Measurements from ENCODE around the gene TTC4. TPM values are rescaled to one million over a fixed set of nuclear protein-coding genes. Genes with fewer than 3 reads are reported as not detected.

Gene TTC4
- total RNA-seq, 1 donor from 2014 or later = 25.8 TPM

DNA sequence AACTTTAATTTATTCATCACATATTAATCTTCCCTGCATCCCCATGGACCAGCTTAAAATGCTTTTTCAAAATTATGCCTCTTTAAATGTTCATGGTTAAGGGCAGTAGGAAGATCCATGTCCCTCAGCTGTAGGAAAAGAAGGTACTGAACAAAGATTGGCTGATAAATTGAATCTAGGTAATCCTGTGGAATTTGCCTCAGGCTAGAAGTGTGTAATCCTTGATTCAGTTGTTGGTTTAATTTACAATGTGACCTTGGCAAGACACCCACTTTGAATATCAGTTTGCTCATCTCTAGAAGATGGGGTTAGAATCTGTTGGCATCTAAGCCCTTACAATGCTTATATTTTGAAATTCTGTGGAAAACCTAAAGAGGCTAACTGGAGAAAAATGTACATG is 6.1 kb downstream of the TTC4 start:
- no peak overlapping the region for H3K4me3 Mint-ChIP-seq
- peaks cover 52% of the 10 kb centered on the region for H3K36me3 Mint-ChIP-seq
- no peak for TF ChIP-seq CTCF (conservative IDR thresholded peaks at IDR 0.05)
- H3K27me3 Mint-ChIP-seq = no peaks in the 10 kb centered on the region
- H3K4me1 Mint-ChIP-seq (ENCODE audit: unreplicated experiment) = peaks cover 2% of the 10 kb centered on the region
- no peak overlapping the region for H3K27ac Mint-ChIP-seq
- peaks cover 14% of the 10 kb centered on the region for H3K9me3 Mint-ChIP-seq
- no peak for DNase-seq (ENCODE audit: extremely low spot score, unreplicated experiment)

GRCh38 chr1:54723985-54724384 is 8.3 kb downstream of the TTC4 start:
- TF ChIP-seq CTCF (conservative IDR thresholded peaks at IDR 0.05) = no peak
- no peak overlapping the region for H3K4me3 Mint-ChIP-seq

DNA sequence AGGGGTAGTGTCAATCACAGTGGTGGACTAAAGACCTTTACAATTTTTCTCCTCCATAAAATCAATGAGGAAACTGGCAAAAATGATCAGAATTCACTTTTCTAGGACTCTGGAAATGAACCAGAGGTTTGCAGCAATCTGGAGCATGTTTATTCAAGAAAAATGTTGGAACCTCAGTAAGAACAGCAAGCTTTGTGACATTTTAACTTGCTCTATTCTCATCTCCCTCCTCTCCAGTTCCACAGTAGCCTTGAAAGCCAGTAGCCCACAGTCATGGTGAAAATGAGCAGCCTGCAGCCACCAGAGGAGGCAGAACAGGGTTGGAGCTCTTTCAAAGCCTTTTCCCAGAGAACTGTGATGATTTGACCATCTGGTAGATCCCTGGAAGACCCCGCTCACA is 9.1 kb downstream of the TTC4 start:
- Mint-ChIP-seq H3K4me1 (ENCODE audit: unreplicated experiment) (no peaks in the 10 kb centered on the region), H3K27ac (no peak overlapping the region)

More at GRCh38 chr1:54723985-54724384, 8.3 kb downstream of the TTC4 start:
- Mint-ChIP-seq H3K27ac (no peak overlapping the region), H3K27me3 (no peaks in the 10 kb centered on the region), H3K9me3 (peaks cover 14% of the 10 kb centered on the region), H3K36me3 (peaks cover 50% of the 10 kb centered on the region), H3K4me1 (ENCODE audit: unreplicated experiment) (no peaks in the 10 kb centered on the region)
- no peak for DNase-seq (ENCODE audit: extremely low spot score, unreplicated experiment)

DNA sequence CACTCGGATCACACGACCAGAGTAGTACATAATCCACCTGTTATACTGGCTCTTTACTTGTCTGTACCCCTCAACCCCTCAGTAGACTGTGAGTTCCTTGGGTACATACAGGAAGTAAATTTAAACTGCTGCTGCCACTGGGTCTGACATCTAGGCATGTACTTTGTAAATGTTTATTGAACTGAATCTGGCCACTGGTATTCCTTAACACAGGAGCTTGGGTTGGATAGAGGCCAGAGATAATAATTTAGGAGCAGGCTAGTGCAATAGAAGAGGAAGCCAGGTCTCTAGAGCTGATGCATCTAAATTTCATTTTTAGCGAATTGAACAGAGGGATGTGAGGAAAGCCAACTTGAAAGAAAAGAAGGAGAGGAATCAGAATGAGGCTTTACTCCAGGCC is 12.4 kb downstream of the TTC4 start:
- Mint-ChIP-seq H3K36me3 (peaks cover 47% of the 10 kb centered on the region), H3K4me3 (no peak overlapping the region), H3K9me3 (peaks cover 14% of the 10 kb centered on the region), H3K27me3 (no peaks in the 10 kb centered on the region), H3K27ac (no peak overlapping the region), H3K4me1 (ENCODE audit: unreplicated experiment) (no peaks in the 10 kb centered on the region)
- DNase-seq (ENCODE audit: extremely low spot score, unreplicated experiment) = no peak
- TF ChIP-seq CTCF (conservative IDR thresholded peaks at IDR 0.05) = no peak

More for the DNA sequence above, 9.1 kb downstream of the TTC4 start:
- no peak for DNase-seq (ENCODE audit: extremely low spot score, unreplicated experiment)
- Mint-ChIP-seq H3K4me3 (no peak overlapping the region), H3K9me3 (peaks cover 14% of the 10 kb centered on the region), H3K36me3 (peaks cover 54% of the 10 kb centered on the region), H3K27me3 (no peaks in the 10 kb centered on the region)
- TF ChIP-seq CTCF (conservative IDR thresholded peaks at IDR 0.05) = no peak

DNA sequence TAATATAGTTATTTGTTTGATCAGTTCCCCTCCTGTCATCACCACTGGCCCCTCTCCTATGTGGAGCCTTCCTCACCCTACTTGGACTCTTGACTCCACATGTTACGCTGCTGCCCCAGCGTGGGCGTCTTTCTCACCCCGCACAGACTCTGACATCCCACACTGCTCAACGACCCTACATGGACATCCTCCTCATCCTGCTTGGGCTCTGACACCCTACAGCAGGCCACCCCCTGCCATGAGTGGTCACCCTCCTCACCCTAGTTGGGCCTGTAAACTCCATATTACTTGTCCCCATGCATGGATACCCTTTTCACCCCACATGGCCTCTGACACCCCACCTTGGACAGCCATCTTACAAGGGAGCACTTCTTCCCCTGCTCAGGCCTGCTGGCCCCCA is 21.0 kb downstream of the TTC4 start:
- no peak overlapping the region for H3K4me3 Mint-ChIP-seq
- no peaks in the 10 kb centered on the region for H3K4me1 Mint-ChIP-seq (ENCODE audit: unreplicated experiment)
- TF ChIP-seq CTCF (conservative IDR thresholded peaks at IDR 0.05) = no peak
- no peak overlapping the region for H3K27ac Mint-ChIP-seq
- H3K27me3 Mint-ChIP-seq = no peaks in the 10 kb centered on the region
- no peaks in the 10 kb centered on the region for H3K9me3 Mint-ChIP-seq
- peaks cover 22% of the 10 kb centered on the region for H3K36me3 Mint-ChIP-seq
- DNase-seq (ENCODE audit: extremely low spot score, unreplicated experiment) = no peak

DNA sequence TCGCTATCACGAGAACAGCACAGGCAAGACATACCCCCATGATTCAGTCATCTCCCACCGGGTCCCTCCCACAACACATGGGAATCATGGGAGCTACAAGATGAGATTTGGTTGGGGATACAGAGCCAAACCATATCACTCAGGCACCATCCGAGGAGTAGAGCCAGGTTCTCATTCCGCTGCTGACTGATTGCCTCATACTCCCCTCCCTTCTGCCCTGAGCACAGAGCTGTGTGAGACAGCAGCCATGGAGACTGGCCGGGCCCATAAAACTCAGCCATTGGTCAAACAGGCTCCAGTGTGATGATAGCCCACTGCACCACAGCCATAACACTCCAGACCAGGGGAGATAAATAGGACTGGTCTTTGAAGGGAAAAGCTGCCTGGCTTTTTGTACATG is 22.6 kb downstream of the TTC4 start:
- Mint-ChIP-seq H3K4me3 (no peak overlapping the region), H3K36me3 (peaks cover 24% of the 10 kb centered on the region), H3K27ac (no peak overlapping the region), H3K9me3 (no peaks in the 10 kb centered on the region), H3K27me3 (no peaks in the 10 kb centered on the region), H3K4me1 (ENCODE audit: unreplicated experiment) (no peaks in the 10 kb centered on the region)
- TF ChIP-seq CTCF (conservative IDR thresholded peaks at IDR 0.05) = no peak
- no peak for DNase-seq (ENCODE audit: extremely low spot score, unreplicated experiment)
